Measurements from ENCODE around the gene RIPOR1. TPM values are rescaled to one million over a fixed set of nuclear protein-coding genes. Genes with fewer than 3 reads are reported as not detected.
A peak's percentile ranks its signal among the peaks of the same experiment; 100 is the strongest.

The RIPOR1 gene
- total and polyA plus RNA-seq, 9 donors: 20.2 to 59.5 (median 50.0) TPM

DNA sequence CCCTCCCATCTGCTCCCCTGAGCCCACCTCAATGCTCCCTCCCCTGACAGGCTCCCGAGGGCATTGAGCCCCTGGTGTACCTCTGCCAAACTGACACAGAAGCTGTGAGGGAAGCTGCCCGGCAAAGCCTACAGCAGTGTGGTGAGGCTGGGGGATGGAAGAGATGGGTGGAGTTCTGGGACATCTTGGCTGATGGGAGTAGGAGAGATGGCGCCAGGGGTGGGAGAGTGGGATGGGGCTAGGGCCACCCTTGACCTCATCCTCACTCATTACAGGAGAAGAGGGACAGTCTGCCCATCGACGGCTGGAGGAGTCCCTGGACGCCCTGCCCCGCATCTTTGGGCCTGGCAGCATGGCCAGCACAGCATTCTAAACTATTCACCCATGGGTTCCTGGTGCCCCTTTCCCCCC is 17.5 kb downstream of the RIPOR1 start:
- H3K4me1 ChIP-seq (ENCODE audit: control insufficient read depth, insufficient read depth, low read length): peaks cover 22% of the 10 kb centered on the region
- no CpG with 5 or more reads among the region's 7 CpGs for WGBS (ENCODE audit: insufficient coverage)
- no peaks in the 10 kb centered on the region for H3K27me3 ChIP-seq (ENCODE audit: control insufficient read depth, insufficient read depth, low read length)
- H3K27ac ChIP-seq (ENCODE audit: low read length): no peak overlapping the region
- H3K36me3 ChIP-seq (ENCODE audit: control insufficient read depth, insufficient read depth, low read length): peaks cover 85% of the 10 kb centered on the region
- no peak overlapping the region for H3K4me3 ChIP-seq (ENCODE audit: low read length)
- no peak for DNase-seq
- H3K9me3 ChIP-seq (replicated peaks; ENCODE audit: control insufficient read depth, low read depth, low read length): no peaks in the 10 kb centered on the region

DNA sequence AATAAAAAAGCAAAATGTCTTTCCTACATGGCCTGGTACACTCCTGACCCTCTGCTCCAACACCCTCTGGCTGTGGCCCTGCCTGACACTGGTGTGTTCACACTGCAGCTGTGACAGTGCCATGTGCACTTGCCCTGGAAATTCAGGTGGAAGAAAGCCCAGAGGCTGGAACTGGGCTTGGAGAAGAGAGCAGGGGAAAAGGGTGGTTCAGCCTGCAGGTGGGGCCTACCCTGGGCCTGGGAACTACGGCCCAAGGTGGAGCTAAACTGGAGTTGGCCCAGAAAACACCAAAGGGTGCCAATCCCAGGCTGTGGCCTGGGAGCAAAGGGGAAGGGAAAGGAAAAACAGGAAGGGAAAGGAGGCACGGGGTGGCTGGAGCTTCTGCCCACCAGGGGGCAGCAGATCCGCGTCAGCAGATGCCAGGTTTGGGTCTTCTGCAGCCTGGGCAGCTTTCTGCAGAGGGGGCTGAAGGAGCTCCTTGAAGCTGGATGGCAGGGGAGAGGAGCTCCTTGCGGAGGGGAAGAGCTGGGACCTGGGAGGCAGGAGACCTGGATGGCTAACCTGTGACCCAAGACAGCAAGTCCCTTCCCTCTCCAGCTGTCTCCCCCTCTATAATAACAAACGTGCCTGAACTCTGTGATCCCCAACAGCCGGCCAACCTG is 18.3 kb downstream of the RIPOR1 start:
- Histone ChIP-seq H3K4me3 (ENCODE audit: low read length) (no peak overlapping the region), H3K27ac (ENCODE audit: low read length) (peak overlapping the region; percentile 47), H3K4me1 (ENCODE audit: control insufficient read depth, insufficient read depth, low read length) (peaks cover 16% of the 10 kb centered on the region), H3K9me3 (replicated peaks; ENCODE audit: control insufficient read depth, low read depth, low read length) (no peaks in the 10 kb centered on the region), H3K36me3 (ENCODE audit: control insufficient read depth, insufficient read depth, low read length) (peaks cover 77% of the 10 kb centered on the region), H3K27me3 (ENCODE audit: control insufficient read depth, insufficient read depth, low read length) (no peaks in the 10 kb centered on the region)
- 5% methylated on average over 6 of the region's 7 CpGs for WGBS (ENCODE audit: insufficient coverage)
- DNase-seq: peak; percentile 69

DNA sequence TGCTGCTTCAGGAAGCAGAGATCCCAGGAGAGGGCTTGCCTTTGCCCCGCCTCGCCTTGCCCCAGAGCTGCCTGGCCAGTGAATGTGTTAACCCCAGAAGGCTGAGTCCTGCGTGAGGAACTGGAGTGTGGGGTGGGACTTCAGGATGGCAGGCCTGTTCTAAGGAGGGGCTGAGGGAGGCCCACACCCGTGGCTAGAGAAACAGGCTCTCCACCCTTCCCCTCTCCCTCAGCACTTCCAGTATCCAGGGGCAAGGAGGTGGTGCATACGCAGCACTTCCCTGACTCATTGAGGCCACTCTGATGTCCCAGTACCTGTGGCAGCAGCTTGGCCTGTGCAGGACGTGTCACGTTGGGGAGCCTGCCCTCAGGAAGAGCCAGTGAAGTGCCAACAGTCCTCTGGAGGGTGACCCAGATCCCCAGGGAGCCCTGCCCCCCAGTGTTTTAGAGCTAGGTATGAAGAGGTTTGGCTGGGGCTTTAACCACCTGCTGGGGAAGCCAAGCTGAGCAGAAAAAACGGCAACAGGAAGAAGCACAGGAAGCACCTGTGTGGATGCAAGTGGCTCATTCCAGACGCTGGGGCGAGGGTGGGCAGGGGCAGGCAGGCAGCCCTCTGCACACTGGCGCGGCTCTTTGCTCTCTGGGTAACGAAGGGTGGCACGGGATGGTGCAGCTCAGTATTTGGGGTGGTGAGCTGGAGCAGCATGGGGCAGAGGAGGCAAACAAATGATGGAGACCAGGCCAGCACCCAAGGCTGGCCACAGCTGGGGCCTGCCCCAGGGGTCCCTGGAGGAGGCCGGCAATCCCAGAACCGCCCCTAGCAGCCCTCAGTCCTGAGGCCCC is 19.0 kb downstream of the RIPOR1 start:
- Histone ChIP-seq H3K27me3 (ENCODE audit: control insufficient read depth, insufficient read depth, low read length) (no peaks in the 10 kb centered on the region), H3K27ac (ENCODE audit: low read length) (peak overlapping the region; percentile 71), H3K9me3 (replicated peaks; ENCODE audit: control insufficient read depth, low read depth, low read length) (no peaks in the 10 kb centered on the region), H3K36me3 (ENCODE audit: control insufficient read depth, insufficient read depth, low read length) (peaks cover 69% of the 10 kb centered on the region), H3K4me1 (ENCODE audit: control insufficient read depth, insufficient read depth, low read length) (peaks cover 21% of the 10 kb centered on the region), H3K4me3 (ENCODE audit: low read length) (no peak overlapping the region)
- DNase-seq: peak; percentile 48
- WGBS (ENCODE audit: insufficient coverage): 53% methylated on average over 13 of the region's 16 CpGs

DNA sequence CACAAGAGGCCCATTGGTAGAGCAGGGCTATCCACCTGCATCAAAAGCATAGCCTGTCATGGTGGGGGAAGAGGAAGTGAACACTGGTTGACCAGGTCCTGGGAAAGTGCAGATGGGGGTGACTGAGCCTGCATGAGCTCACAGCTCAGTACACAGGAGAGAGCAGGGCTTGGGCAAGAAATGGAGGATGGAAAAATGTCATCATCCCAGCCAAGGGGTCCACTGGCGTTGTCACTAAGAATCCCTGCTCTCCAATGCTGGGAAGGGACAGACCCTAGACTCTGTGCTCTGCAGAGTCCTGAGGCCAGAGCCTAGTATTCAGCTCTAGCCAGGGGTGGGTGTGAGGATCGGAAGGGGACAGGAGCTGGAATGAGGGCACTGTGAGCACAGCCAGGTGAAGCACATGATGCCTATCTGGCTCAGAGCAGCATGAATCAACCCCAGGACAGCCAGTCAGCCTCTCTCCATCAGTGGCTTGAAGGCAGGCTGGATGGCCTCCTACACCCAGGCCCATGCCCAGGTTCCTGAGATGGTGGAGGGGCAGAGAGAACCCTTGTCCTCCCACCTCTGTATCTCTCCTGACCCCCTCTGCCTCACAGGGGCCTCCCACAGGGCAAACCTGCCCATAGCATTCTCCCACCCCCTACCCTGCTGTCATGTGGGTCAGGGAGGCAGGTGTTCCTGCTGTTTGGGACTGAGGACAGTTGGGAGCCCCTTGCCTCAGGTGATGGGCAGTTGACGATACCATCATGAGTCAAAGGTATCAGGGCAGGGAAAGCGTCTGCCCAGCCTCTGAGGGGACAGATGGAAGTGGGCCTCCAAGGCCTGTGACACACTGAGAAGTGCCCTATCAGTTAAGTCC is 19.9 kb downstream of the RIPOR1 start:
- H3K9me3 ChIP-seq (replicated peaks; ENCODE audit: control insufficient read depth, low read depth, low read length): no peaks in the 10 kb centered on the region
- peaks cover 25% of the 10 kb centered on the region for H3K4me1 ChIP-seq (ENCODE audit: control insufficient read depth, insufficient read depth, low read length)
- H3K27ac ChIP-seq (ENCODE audit: low read length): peak overlapping the region; percentile 47
- H3K4me3 ChIP-seq (ENCODE audit: low read length): no peak overlapping the region
- H3K27me3 ChIP-seq (ENCODE audit: control insufficient read depth, insufficient read depth, low read length): no peaks in the 10 kb centered on the region
- peak; percentile 32 for DNase-seq
- WGBS (ENCODE audit: insufficient coverage): 72% methylated on average over 4 of the region's 4 CpGs
- H3K36me3 ChIP-seq (ENCODE audit: control insufficient read depth, insufficient read depth, low read length): peaks cover 61% of the 10 kb centered on the region

DNA sequence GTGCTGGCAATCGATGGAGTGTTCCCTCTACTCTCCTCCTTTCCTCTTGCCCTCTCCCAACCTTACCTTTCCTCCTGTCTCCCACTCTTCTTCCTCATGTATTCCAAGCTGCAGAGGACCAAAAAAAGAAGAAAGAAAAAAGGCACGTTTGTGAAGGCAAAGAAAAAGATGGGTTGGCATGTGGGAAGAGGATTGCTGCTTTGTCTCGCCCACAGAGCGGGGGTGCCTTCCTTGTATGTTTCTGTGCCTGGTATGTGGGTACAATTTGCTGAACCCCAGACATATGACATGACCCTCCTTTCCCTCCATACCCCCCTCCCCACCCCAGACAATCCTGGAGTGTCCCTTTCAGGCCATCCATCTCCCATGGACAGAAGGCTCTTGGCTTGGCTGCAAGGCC is 20.6 kb downstream of the RIPOR1 start:
- Histone ChIP-seq H3K36me3 (ENCODE audit: control insufficient read depth, insufficient read depth, low read length) (peaks cover 53% of the 10 kb centered on the region), H3K27me3 (ENCODE audit: control insufficient read depth, insufficient read depth, low read length) (no peaks in the 10 kb centered on the region), H3K4me3 (ENCODE audit: low read length) (no peak overlapping the region), H3K9me3 (replicated peaks; ENCODE audit: control insufficient read depth, low read depth, low read length) (no peaks in the 10 kb centered on the region), H3K27ac (ENCODE audit: low read length) (no peak overlapping the region), H3K4me1 (ENCODE audit: control insufficient read depth, insufficient read depth, low read length) (peaks cover 25% of the 10 kb centered on the region)
- DNase-seq: no peak
- WGBS (ENCODE audit: insufficient coverage): no CpG with 5 or more reads among the region's 4 CpGs

DNA sequence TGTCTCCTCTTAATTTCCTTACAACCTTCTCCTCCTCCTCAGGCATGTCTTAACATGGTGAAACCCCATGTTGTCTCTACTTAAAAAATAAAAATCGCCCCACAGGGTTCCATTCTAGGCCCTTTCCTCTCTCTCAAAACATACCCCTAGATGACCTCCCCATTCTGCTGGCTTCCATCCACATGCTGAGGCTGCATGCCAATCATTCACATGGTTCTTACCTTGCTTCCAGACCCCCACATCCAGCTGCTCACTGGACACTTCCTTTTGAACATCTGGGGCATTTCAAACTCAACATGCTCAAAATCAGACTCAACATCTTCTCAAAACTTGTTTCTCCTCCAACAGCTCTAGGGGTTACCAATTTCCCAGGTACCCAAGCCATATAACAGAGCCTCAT is 21.3 kb downstream of the RIPOR1 start:
- Histone ChIP-seq H3K9me3 (replicated peaks; ENCODE audit: control insufficient read depth, low read depth, low read length) (no peaks in the 10 kb centered on the region), H3K4me3 (ENCODE audit: low read length) (no peak overlapping the region), H3K36me3 (ENCODE audit: control insufficient read depth, insufficient read depth, low read length) (peaks cover 46% of the 10 kb centered on the region), H3K4me1 (ENCODE audit: control insufficient read depth, insufficient read depth, low read length) (peaks cover 25% of the 10 kb centered on the region), H3K27me3 (ENCODE audit: control insufficient read depth, insufficient read depth, low read length) (no peaks in the 10 kb centered on the region), H3K27ac (ENCODE audit: low read length) (no peak overlapping the region)
- DNase-seq: no peak
- WGBS (ENCODE audit: insufficient coverage): 71% methylated on average over 1 of the region's 1 CpG

DNA sequence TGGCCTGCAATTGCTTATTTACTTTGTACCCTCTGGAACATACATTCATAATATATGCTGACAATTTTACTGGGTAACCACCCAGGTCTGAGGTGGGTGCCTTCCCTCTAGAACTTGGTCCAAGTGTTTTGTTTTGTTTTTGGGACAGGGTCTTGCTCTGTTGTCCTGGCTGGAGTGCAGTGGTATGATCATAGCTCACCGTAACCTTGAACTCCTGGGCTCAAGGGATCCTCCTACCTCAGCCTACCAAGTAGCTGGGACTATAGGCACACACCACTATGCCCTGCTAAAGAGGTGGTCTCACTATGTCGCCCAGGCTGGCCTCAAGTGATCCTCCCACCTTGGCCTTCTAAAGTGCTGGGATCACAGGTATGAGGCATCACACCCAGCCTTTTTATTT is 22.5 kb downstream of the RIPOR1 start:
- 93% methylated on average over 2 of the region's 2 CpGs for WGBS (ENCODE audit: insufficient coverage)
- no peak overlapping the region for H3K27ac ChIP-seq (ENCODE audit: low read length)
- no peak overlapping the region for H3K4me3 ChIP-seq (ENCODE audit: low read length)
- peaks cover 35% of the 10 kb centered on the region for H3K36me3 ChIP-seq (ENCODE audit: control insufficient read depth, insufficient read depth, low read length)
- H3K9me3 ChIP-seq (replicated peaks; ENCODE audit: control insufficient read depth, low read depth, low read length): no peaks in the 10 kb centered on the region
- H3K27me3 ChIP-seq (ENCODE audit: control insufficient read depth, insufficient read depth, low read length): no peaks in the 10 kb centered on the region
- H3K4me1 ChIP-seq (ENCODE audit: control insufficient read depth, insufficient read depth, low read length): peaks cover 25% of the 10 kb centered on the region
- no peak for DNase-seq

DNA sequence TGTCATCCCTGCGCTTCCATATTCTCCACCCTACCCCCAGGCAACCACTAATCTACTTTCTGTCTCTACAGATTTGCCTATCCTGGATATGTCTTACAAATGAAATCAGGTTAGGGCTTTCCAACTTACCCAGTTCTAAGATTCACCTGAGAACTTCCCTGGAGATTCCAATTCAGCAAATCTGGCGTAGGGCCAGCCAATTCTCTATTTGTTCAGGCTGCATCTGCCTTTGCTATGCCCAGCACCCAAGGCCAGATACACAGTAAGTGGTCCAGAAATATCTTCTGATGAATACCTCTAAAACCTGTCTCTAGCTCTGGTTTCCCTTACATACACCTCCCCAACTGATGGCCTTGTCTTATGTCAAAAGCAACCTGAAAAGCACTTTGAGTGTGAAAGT is 23.3 kb downstream of the RIPOR1 start:
- Histone ChIP-seq H3K27me3 (ENCODE audit: control insufficient read depth, insufficient read depth, low read length) (no peaks in the 10 kb centered on the region), H3K4me1 (ENCODE audit: control insufficient read depth, insufficient read depth, low read length) (peaks cover 22% of the 10 kb centered on the region), H3K4me3 (ENCODE audit: low read length) (no peak overlapping the region), H3K27ac (ENCODE audit: low read length) (peak overlapping the region; percentile 59), H3K36me3 (ENCODE audit: control insufficient read depth, insufficient read depth, low read length) (peaks cover 26% of the 10 kb centered on the region), H3K9me3 (replicated peaks; ENCODE audit: control insufficient read depth, low read depth, low read length) (no peaks in the 10 kb centered on the region)
- 100% methylated on average over 2 of the region's 2 CpGs for WGBS (ENCODE audit: insufficient coverage)
- DNase-seq: no peak

DNA sequence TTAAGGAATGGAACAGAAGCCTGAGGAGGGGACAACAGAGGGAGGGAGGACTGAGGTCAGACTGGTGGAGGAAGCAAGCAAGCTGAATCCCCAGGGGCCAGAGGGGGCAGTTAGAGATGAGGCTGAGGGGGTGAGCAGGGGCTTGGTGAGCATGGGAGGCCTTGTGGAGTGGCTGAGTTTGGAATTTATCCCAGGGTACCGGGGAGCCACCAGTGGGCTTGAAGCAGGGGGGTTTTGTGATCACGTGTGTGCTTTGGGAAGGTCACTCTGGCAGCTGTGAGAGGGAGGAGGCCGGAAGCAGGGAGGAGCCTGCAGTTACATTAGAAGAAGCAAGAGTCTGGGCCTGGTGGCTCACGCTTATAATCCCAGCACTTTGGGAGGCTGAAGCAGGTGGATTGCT is 23.8 kb downstream of the RIPOR1 start:
- Histone ChIP-seq H3K36me3 (ENCODE audit: control insufficient read depth, insufficient read depth, low read length) (peaks cover 21% of the 10 kb centered on the region), H3K9me3 (replicated peaks; ENCODE audit: control insufficient read depth, low read depth, low read length) (no peaks in the 10 kb centered on the region), H3K4me1 (ENCODE audit: control insufficient read depth, insufficient read depth, low read length) (peaks cover 17% of the 10 kb centered on the region), H3K27ac (ENCODE audit: low read length) (peak overlapping the region; percentile 59), H3K27me3 (ENCODE audit: control insufficient read depth, insufficient read depth, low read length) (no peaks in the 10 kb centered on the region), H3K4me3 (ENCODE audit: low read length) (no peak overlapping the region)
- WGBS (ENCODE audit: insufficient coverage): 21% methylated on average over 3 of the region's 4 CpGs
- peak; percentile 43 for DNase-seq

DNA sequence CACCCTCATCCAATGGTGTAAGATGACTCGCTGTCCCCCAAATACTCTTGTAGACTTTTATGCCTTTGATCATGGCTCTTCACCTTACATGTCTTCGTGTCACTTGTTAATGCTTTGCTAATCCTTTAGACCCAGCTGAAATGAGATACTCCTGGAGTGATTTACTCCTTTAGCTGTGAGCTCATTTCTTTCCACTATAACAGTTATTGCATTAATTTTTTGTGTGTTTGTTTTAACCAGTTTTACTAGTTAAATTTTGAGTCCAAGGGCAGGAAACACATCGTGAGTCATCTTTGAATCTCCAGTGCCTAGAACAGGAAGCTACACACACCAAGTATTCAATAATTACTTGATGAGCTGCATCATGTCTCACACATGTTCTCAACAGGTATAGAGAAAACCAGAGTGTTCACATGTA is 27.2 kb downstream of the RIPOR1 start:
- Histone ChIP-seq H3K9me3 (replicated peaks; ENCODE audit: control insufficient read depth, low read depth, low read length) (no peaks in the 10 kb centered on the region), H3K4me1 (ENCODE audit: control insufficient read depth, insufficient read depth, low read length) (peaks cover 10% of the 10 kb centered on the region), H3K27me3 (ENCODE audit: control insufficient read depth, insufficient read depth, low read length) (no peaks in the 10 kb centered on the region), H3K36me3 (ENCODE audit: control insufficient read depth, insufficient read depth, low read length) (no peaks in the 10 kb centered on the region), H3K4me3 (ENCODE audit: low read length) (no peak overlapping the region), H3K27ac (ENCODE audit: low read length) (no peak overlapping the region)
- DNase-seq: no peak
- WGBS (ENCODE audit: insufficient coverage): no CpG with 5 or more reads among the region's 3 CpGs
